GM12801 (cell line): ENCODE results near the gene ANK3.

Experiments used
- TF ChIP-seq, protein P1 (sequence below): IDR thresholded peaks from one replicate; pipeline ENCODE4 v1.5.1; 2011; ENCODE audit warnings: control low read depth; ENCODE audit not compliant: insufficient read length; ENCODE audit errors: extremely low read depth

The ANK3 gene

GRCh38 chr10:60387531-60387930 lies 2.1 kb downstream of the ANK3 start:
- TF ChIP-seq, protein P1, sequence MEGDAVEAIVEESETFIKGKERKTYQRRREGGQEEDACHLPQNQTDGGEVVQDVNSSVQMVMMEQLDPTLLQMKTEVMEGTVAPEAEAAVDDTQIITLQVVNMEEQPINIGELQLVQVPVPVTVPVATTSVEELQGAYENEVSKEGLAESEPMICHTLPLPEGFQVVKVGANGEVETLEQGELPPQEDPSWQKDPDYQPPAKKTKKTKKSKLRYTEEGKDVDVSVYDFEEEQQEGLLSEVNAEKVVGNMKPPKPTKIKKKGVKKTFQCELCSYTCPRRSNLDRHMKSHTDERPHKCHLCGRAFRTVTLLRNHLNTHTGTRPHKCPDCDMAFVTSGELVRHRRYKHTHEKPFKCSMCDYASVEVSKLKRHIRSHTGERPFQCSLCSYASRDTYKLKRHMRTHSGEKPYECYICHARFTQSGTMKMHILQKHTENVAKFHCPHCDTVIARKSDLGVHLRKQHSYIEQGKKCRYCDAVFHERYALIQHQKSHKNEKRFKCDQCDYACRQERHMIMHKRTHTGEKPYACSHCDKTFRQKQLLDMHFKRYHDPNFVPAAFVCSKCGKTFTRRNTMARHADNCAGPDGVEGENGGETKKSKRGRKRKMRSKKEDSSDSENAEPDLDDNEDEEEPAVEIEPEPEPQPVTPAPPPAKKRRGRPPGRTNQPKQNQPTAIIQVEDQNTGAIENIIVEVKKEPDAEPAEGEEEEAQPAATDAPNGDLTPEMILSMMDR, result no peak

- TF ChIP-seq, protein P1, result no peak
These were observed 4.3 kb downstream of the ANK3 start for GRCh38 chr10:60385399-60385738.

DNA sequence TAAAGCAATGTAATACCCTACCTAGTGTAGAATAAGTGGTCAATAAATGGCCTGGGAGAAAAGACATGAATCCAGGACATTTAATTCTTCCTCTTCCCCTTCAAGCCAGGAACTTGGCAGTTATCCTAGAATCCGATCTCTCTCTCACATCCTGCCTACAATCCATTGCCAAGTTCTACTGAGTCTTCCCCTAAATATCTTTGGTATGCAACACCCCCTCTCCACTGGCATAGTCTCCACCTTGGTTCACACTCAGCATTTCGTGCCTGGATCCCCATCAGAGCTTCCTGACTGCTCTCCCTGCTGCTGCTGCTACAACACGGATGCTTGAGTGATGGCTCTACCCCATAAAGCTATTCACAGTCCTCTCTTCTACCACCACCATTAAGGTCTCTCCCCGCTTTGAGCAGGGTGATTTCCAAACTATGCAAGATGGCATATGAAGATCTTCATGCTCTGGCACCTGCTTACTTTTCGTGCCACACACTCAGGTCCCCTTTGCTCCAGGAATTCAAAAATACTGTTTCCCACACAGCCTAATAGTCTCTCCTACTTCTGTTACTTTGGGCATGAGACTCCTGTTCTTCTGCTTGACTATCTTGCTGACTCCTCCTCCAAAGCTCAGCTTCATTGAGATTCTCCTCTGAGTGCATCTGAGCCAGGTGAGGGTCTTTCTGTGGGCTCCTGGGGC lies 4.8 kb downstream of the ANK3 start:
- TF ChIP-seq, protein P1, result no peak

DNA sequence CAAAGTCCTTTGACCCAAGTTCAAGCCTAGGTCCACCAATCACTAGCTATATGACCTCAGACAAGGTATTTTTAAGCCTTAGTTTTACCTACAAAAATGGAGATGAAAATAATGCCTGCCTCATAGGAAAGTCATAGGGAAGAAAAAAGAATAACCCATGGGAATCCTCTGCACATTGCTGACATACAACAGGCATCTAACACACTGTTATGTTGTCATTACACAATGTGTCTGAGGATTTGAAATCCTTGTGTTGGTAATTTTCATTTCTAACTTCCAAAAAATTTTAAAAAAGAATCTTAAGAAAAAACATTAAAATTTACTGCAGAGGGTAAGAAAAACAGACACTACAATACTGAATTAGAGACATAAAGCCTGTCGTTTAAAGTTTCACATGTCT lies 5.7 kb downstream of the ANK3 start:
- TF ChIP-seq, protein P1, result no peak

DNA sequence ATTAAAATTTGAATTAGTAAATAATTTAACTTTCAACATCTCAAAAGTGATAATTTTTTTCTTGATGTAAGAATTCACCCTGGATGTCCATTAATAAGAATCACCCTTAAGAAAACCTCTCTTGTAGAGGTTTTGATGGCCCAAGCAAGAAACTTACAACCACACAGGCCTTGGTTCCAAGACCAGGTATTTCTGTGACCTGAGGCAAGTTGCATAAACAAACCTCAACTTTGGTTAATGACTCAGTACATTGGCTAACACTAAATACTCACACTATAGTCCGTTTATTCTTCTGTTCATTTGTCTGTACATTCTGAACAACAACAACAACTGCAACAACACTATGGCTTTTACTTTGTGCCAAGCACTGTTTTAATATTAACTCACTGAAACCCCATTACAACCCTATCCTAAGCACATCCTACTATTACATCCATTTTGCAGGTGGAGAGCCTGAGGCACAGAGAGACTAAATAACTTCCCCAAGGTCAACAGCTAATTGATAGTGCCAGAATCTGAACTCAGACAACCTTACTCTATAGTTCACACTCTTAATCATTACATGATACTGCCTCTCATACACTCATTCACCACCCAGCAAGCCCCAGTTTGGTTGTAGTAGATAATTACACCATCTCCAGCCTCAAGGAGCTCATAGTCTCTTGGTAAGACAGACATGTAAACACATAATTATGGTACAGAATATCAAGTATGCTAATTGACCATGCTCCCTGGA lies 6.6 kb downstream of the ANK3 start:
- TF ChIP-seq, protein P1, result no peak

DNA sequence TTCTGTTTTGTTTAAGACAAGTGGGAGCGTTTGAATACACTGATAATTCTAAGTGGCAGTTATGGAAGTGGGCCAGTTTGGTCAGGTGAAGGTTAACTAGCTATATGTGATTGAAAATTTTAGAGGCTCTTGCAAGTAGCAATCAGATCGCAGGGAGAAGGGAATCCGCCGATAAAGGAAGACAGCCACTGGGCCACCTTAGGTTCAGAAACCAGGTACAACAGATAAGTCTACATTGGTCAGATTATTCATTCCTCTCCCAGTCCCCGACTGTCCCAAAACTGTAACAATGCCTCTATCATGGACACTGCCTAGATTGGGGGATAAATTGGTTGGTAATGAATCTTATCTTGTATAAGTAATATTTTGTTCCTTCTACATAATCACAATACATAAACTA lies 8.9 kb downstream of the ANK3 start:
- TF ChIP-seq, protein P1, result no peak

GRCh38 chr10:60377955-60378354 lies 11.7 kb downstream of the ANK3 start:
- TF ChIP-seq, protein P1, result no peak
